Natural killer cell (primary cell): ENCODE measurements around the gene TNRC6A. TPM values are rescaled to one million over a fixed set of nuclear protein-coding genes. Genes with fewer than 3 reads are reported as not detected.

Source experiments
- ATAC-seq, 3 donors: fragments of 150-1000 bp in 2 of 3; fragments of 200-7000 bp in 1 of 3; cut with Tn5 transposase; 1 replicate in 1 of 3; 2 replicates in 2 of 3; pipeline ENCODE4 v1.10.0; 2021; ENCODE audit warnings: mild to moderate bottlenecking in 2 of 3, moderate library complexity in 2 of 3
- DNase-seq, 2 donors: peaks; one replicate each; pipeline versions ENCODE4 v3.0.0 to v3.0.0-alpha.2; 2013 to 2021; ENCODE audit warnings: mixed read lengths in 1 of 2
- H3K27ac ChIP-seq: one replicate; pipeline ENCODE4 v1.5.1; 2013; ENCODE audit warnings: mild to moderate bottlenecking, low read length
- H3K27me3 ChIP-seq: one replicate; pipeline ENCODE4 v1.6.1; 2013; ENCODE audit warnings: low read length; ENCODE audit not compliant: control insufficient read depth, insufficient read depth
- H3K36me3 ChIP-seq: one replicate; pipeline ENCODE4 v1.6.1; 2013; ENCODE audit warnings: low read length; ENCODE audit not compliant: control insufficient read depth, insufficient read depth
- H3K4me1 ChIP-seq: one replicate; pipeline ENCODE4 v1.6.1; 2013; ENCODE audit warnings: low read length; ENCODE audit not compliant: control insufficient read depth, insufficient read depth
- H3K4me3 ChIP-seq: one replicate; pipeline ENCODE4 v1.5.1; 2013; ENCODE audit warnings: low read length
- H3K9me3 ChIP-seq: one replicate; pipeline ENCODE4 v1.6.1; 2013; ENCODE audit warnings: low read length; ENCODE audit not compliant: control insufficient read depth, insufficient read depth
- H3K27ac Mint-ChIP-seq, 2 donors: one replicate each; pipeline ENCODE4 v1.8.0; 2022; ENCODE audit warnings: mild to moderate bottlenecking in 2 of 2, mixed read lengths in 2 of 2, moderate library complexity in 1 of 2
- H3K27me3 Mint-ChIP-seq, 2 donors: one replicate each; pipeline ENCODE4 v1.8.0; 2022; ENCODE audit warnings: low read depth in 2 of 2, mixed read lengths in 2 of 2
- H3K36me3 Mint-ChIP-seq: one replicate; pipeline ENCODE4 v1.8.0; 2022; ENCODE audit warnings: mixed read lengths
- H3K4me1 Mint-ChIP-seq, 2 donors: one replicate each; pipeline ENCODE4 v1.8.0; 2022; ENCODE audit warnings: mixed read lengths in 2 of 2
- H3K4me3 Mint-ChIP-seq: one replicate; pipeline ENCODE4 v1.8.0; 2022; ENCODE audit warnings: mild to moderate bottlenecking, moderate library complexity, mixed read lengths
- H3K9me3 Mint-ChIP-seq, 2 donors: one replicate each; pipeline ENCODE4 v1.8.0; 2022; ENCODE audit warnings: mixed read lengths in 2 of 2
- WGBS: methylation state at CpG from one replicate; pipeline ENCODE4 v1.1.7; 2013; ENCODE audit warnings: missing lambda C conversion rate; ENCODE audit not compliant: insufficient coverage; 5-methylcytosine and 5-hydroxymethylcytosine counted together
- intact Hi-C: fragments of 100-400 bp; cut with micrococcal nuclease; formaldehyde crosslinking; loops from one replicate; pipeline ENCODE4 v1.14.2; 2022
- total RNA-seq, 4 donors: library from RNA; stranded (reverse); fragments of 120-200 nt in 1 of 4; gene quantifications; one replicate each; pipeline versions ENCODE4 v1.2.3 to v1.2.4, GENCODE V29; 2013 to 2022
- TF ChIP-seq, protein P1 (sequence below): fragments of 200-600 bp; IDR thresholded peaks from one replicate; pipeline ENCODE4 v1.8.0; 2022; ENCODE audit warnings: antibody characterized with exemption

The TNRC6A gene
- total RNA-seq, 3 donors from 2014 or later (not counting 1 experiment from before 2014, with no cell fraction given), result 53.9 to 68.5 (median 66.3) TPM

GRCh38 chr16:24858219-24859041 is 129.0 kb downstream of the TNRC6A start:
- Mint-ChIP-seq H3K27ac (no peak overlapping the region), H3K36me3 (no peaks in the 10 kb centered on the region), H3K9me3 (no peaks in the 10 kb centered on the region), H3K4me3 (no peak overlapping the region), H3K27me3 (peaks cover 6 to 12% of the 10 kb centered on the region in 2 donors), H3K4me1 (no peaks in the 10 kb centered on the region)
- peak in 2 of 3 donors; percentile 41 to 56 for ATAC-seq
- Histone ChIP-seq H3K36me3 (no peaks in the 10 kb centered on the region), H3K4me1 (no peaks in the 10 kb centered on the region), H3K9me3 (no peaks in the 10 kb centered on the region), H3K4me3 (no peak overlapping the region), H3K27ac (no peak overlapping the region), H3K27me3 (no peaks in the 10 kb centered on the region)
- TF ChIP-seq, protein P1, sequence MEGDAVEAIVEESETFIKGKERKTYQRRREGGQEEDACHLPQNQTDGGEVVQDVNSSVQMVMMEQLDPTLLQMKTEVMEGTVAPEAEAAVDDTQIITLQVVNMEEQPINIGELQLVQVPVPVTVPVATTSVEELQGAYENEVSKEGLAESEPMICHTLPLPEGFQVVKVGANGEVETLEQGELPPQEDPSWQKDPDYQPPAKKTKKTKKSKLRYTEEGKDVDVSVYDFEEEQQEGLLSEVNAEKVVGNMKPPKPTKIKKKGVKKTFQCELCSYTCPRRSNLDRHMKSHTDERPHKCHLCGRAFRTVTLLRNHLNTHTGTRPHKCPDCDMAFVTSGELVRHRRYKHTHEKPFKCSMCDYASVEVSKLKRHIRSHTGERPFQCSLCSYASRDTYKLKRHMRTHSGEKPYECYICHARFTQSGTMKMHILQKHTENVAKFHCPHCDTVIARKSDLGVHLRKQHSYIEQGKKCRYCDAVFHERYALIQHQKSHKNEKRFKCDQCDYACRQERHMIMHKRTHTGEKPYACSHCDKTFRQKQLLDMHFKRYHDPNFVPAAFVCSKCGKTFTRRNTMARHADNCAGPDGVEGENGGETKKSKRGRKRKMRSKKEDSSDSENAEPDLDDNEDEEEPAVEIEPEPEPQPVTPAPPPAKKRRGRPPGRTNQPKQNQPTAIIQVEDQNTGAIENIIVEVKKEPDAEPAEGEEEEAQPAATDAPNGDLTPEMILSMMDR, result no peak
- 19% methylated on average over 8 of the region's 9 CpGs for WGBS
- peak; percentile 27 to 63 for DNase-seq
- intact Hi-C loops, result loop anchor here (5.0 kb wide), 1 partner anchor 249 kb away; no protein-coding TSS in a partner anchor

- H3K4me1 ChIP-seq, result no peaks in the 10 kb centered on the region
- DNase-seq, result no peak
- no peaks in the 10 kb centered on the region for H3K9me3 ChIP-seq
- Mint-ChIP-seq H3K36me3 (peaks cover 8% of the 10 kb centered on the region), H3K4me3 (no peak overlapping the region), H3K4me1 (no peaks in the 10 kb centered on the region), H3K9me3 (peaks cover 2 to 10% of the 10 kb centered on the region in 2 donors), H3K27ac (no peak overlapping the region), H3K27me3 (peaks cover 10 to 18% of the 10 kb centered on the region in 2 donors)
- no peak overlapping the region for H3K27ac ChIP-seq
- TF ChIP-seq, protein P1, result no peak
- no peak overlapping the region for H3K4me3 ChIP-seq
- H3K27me3 ChIP-seq, result no peaks in the 10 kb centered on the region
- intact Hi-C loops, result no loop called here
- no peak for ATAC-seq
- no peaks in the 10 kb centered on the region for H3K36me3 ChIP-seq
- 89% methylated on average over 1 of the region's 1 CpG for WGBS
These were observed 132.0 kb downstream of the TNRC6A start for GRCh38 chr16:24861461-24861860.

DNA sequence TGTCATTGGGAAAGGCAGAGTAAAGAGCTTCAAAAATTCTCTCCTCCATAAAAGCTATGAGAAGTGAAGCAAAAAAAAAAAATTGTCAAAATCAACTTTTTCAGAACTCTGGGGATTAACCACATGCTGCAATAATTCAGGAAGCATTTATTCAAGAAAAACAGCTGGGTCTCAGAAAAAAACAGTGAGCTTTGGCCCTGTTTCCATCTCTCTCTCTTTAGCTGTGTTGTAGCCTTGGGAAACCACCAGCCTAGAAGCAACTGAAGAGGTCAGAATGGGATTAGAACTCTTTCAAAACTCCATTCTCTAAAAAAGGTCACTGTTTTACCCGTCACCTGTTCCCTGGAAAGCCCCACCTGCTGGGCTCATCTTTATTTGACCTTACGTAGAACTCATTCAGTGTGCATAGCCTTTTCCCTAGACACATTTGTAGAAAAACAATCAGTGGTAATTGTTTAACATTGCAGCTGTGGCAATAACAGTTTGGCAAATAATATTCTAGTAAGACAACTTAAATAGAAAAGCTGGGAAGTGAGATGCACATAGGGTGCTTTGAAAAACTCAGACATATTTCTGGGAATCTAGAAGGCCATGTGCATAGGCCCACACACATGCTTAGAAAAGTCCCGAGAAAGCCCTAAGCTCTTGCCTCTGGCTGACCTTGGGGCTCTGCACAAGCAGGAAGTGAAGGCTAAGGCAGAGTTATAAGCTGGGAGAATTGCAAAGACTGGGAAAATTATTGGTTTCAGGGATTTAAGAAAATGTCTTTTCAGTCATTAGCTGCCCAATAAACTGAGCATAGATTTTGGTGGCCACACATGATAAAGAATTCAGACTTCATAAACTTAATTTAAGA is 134.4 kb downstream of the TNRC6A start:
- Mint-ChIP-seq H3K4me1 (no peaks in the 10 kb centered on the region), H3K27ac (no peak overlapping the region), H3K27me3 (peaks cover 6 to 9% of the 10 kb centered on the region in 2 donors), H3K36me3 (peaks cover 8% of the 10 kb centered on the region), H3K9me3 (peaks cover 2 to 10% of the 10 kb centered on the region in 2 donors), H3K4me3 (no peak overlapping the region)
- no peak for ATAC-seq
- WGBS, result 89% methylated on average over 3 of the region's 3 CpGs
- intact Hi-C loops, result no loop called here
- H3K9me3 ChIP-seq, result no peaks in the 10 kb centered on the region
- TF ChIP-seq, protein P1, result no peak
- H3K4me3 ChIP-seq, result no peak overlapping the region
- no peaks in the 10 kb centered on the region for H3K27me3 ChIP-seq
- no peak for DNase-seq
- no peaks in the 10 kb centered on the region for H3K36me3 ChIP-seq
- no peaks in the 10 kb centered on the region for H3K4me1 ChIP-seq
- no peak overlapping the region for H3K27ac ChIP-seq
